Raji (cell line): ENCODE data around the gene ZNF530.
A peak's percentile ranks its signal among the peaks of the same experiment; 100 is the strongest.

Experiments used
- POLR2A ChIP-seq: IDR thresholded peaks from 2 replicates; pipeline ENCODE4 v1.6.1; 2011; ENCODE audit warnings: low read depth, low read length, control low read depth; ENCODE audit not compliant: insufficient read depth

The ZNF530 gene

GRCh38 chr19:57599761-57600383 lies at the start of gene ZNF530:
TSS of gene ZNF530 (plus strand) at chr19:57599885. CDS start at chr19:57604346, 4,461 bp downstream.
- TF ChIP-seq POLR2A = no peak

- no peak for TF ChIP-seq POLR2A
These were observed 47.3 kb upstream of the ZNF530 start for GRCh38 chr19:57552432-57552831.

GRCh38 chr19:57557659-57558058 lies 42.0 kb upstream of the ZNF530 start:
- TF ChIP-seq POLR2A = no peak

GRCh38 chr19:57558525-57558924 lies 41.2 kb upstream of the ZNF530 start:
- TF ChIP-seq POLR2A = no peak

- TF ChIP-seq POLR2A = no peak
These were observed 40.7 kb upstream of the ZNF530 start for GRCh38 chr19:57559008-57559403.

- peak; percentile 50; the same call in 1 of the 2 replicates for TF ChIP-seq POLR2A
These were observed 40.2 kb upstream of the ZNF530 start, which contains the start of gene ZNF550 for GRCh38 chr19:57559404-57560025. TSS of gene ZNF550 (minus strand) at chr19:57559863. CDS start at chr19:57559682, 181 bp downstream.

- no peak for TF ChIP-seq POLR2A
These were observed 39.6 kb upstream of the ZNF530 start for GRCh38 chr19:57560049-57560491.

GRCh38 chr19:57563547-57563946 lies 36.1 kb upstream of the ZNF530 start:
- no peak for TF ChIP-seq POLR2A

GRCh38 chr19:57566396-57567265 lies 33.1 kb upstream of the ZNF530 start:
- TF ChIP-seq POLR2A = no peak

GRCh38 chr19:57570707-57571106 lies 29.0 kb upstream of the ZNF530 start:
- no peak for TF ChIP-seq POLR2A

GRCh38 chr19:57572415-57572947 lies 27.2 kb upstream of the ZNF530 start:
- no peak for TF ChIP-seq POLR2A

GRCh38 chr19:57576661-57577060 lies 23.0 kb upstream of the ZNF530 start:
- no peak for TF ChIP-seq POLR2A

- no peak for TF ChIP-seq POLR2A
These were observed 21.0 kb upstream of the ZNF530 start, which contains the start of gene ZNF416 for GRCh38 chr19:57578487-57579205. TSS of gene ZNF416 (minus strand) at chr19:57578911. CDS start at chr19:57578704, 207 bp downstream.

- no peak for TF ChIP-seq POLR2A
These were observed 16.6 kb upstream of the ZNF530 start for GRCh38 chr19:57583104-57583520.

- no peak for TF ChIP-seq POLR2A
These were observed 15.9 kb upstream of the ZNF530 start, which contains the start of gene ZIK1 for GRCh38 chr19:57583521-57584416. TSS of gene ZIK1 (plus strand) at chr19:57584145. CDS start at chr19:57584357, 212 bp downstream.
